Parathyroid adenoma (tissue), 2 donors: Measurements from ENCODE around the gene CTNNA1.

Experiments used
- H2AFZ ChIP-seq: fragments of 300-600 bp; sonication (generic); one replicate; pipeline ENCODE4 v1.7.0; 2017; ENCODE audit warnings: antibody characterized with exemption, mild to moderate bottlenecking
- H3K27ac ChIP-seq: fragments of 300-600 bp; sonication (generic); one replicate; pipeline ENCODE4 v1.7.0; 2017
- H3K27me3 ChIP-seq: fragments of 300-600 bp; sonication (generic); one replicate; pipeline ENCODE4 v1.7.0; 2017; ENCODE audit warnings: low read length; ENCODE audit not compliant: control insufficient read depth, insufficient read depth
- H3K36me3 ChIP-seq: fragments of 300-600 bp; sonication (generic); one replicate; pipeline ENCODE4 v1.7.0; 2017; ENCODE audit warnings: low read length; ENCODE audit not compliant: control insufficient read depth, insufficient read depth
- H3K4me1 ChIP-seq: fragments of 300-600 bp; sonication (generic); one replicate; pipeline ENCODE4 v1.7.0; 2017; ENCODE audit warnings: control low read depth
- H3K4me2 ChIP-seq: fragments of 300-600 bp; sonication (generic); one replicate; pipeline ENCODE4 v1.7.0; 2017; ENCODE audit warnings: low read length
- H3K4me3 ChIP-seq: fragments of 300-600 bp; sonication (generic); one replicate; pipeline ENCODE4 v1.7.0; 2017; ENCODE audit warnings: low read depth, low read length
- H3K79me2 ChIP-seq: fragments of 300-600 bp; sonication (generic); one replicate; pipeline ENCODE4 v1.7.0; 2017; ENCODE audit warnings: control low read depth
- H3K9ac ChIP-seq: fragments of 300-600 bp; sonication (generic); one replicate; pipeline ENCODE4 v1.7.0; 2017; ENCODE audit warnings: mild to moderate bottlenecking
- H3K9me3 ChIP-seq: fragments of 300-600 bp; sonication (generic); one replicate; pipeline ENCODE4 v1.7.0; 2017; ENCODE audit warnings: low read length; ENCODE audit not compliant: control insufficient read depth
- CTCF ChIP-seq: fragments of 300-600 bp; sonication (generic); IDR thresholded peaks from one replicate; pipeline ENCODE4 v1.7.0; 2017; ENCODE audit warnings: antibody characterized with exemption, mild to moderate bottlenecking
- donor health status: primary hyperparathyroidism.

The CTNNA1 gene

GRCh38 chr5:138849439-138849838 lies 96.2 kb downstream of the CTNNA1 start:
- Histone ChIP-seq H3K79me2 (peaks cover 27% of the 10 kb centered on the region), H3K27ac (no peak overlapping the region), H3K4me3 (no peak overlapping the region), H3K9ac (no peak overlapping the region), H3K4me2 (no peak overlapping the region), H2AFZ (no peak overlapping the region), H3K36me3 (no peaks in the 10 kb centered on the region), H3K27me3 (no peaks in the 10 kb centered on the region), H3K9me3 (no peaks in the 10 kb centered on the region), H3K4me1 (peaks cover 9% of the 10 kb centered on the region)
- TF ChIP-seq CTCF = no peak

- no peak overlapping the region for H3K27ac ChIP-seq
- H3K4me2 ChIP-seq = no peak overlapping the region
- H3K79me2 ChIP-seq = peaks cover 27% of the 10 kb centered on the region
- H3K36me3 ChIP-seq = no peaks in the 10 kb centered on the region
- no peaks in the 10 kb centered on the region for H3K27me3 ChIP-seq
- H2AFZ ChIP-seq = no peak overlapping the region
- no peaks in the 10 kb centered on the region for H3K9me3 ChIP-seq
- no peak for TF ChIP-seq CTCF
- H3K9ac ChIP-seq = no peak overlapping the region
- H3K4me1 ChIP-seq = peaks cover 7% of the 10 kb centered on the region
- no peak overlapping the region for H3K4me3 ChIP-seq
These were observed 96.7 kb downstream of the CTNNA1 start for GRCh38 chr5:138849882-138850281.

DNA sequence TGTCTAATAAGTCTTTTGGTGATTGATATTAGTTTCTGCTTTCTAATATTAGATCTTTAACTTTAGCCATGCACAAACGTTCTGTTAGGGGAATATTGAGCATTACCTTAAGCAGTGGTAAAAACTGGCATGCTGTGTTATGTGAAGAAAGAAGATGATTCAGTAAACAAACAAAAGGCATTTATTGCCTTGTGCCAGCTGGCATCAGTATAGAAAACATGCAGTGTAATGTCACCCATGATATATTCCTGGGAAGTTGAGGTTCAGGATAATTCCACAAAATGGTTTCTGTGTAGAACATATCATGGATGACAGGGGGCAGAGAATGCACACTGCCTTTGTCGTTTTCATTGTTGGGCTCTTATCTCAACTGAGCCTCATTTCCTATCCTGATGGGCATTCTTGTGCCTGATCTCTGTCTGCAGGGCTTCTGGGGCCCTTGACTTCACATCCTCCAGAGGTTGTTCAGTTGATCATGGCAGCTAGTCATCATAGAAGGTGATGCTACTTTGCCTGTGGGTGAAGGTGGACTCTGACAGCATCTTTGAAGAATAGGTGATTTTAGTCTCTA lies 97.7 kb downstream of the CTNNA1 start:
- Histone ChIP-seq H3K4me3 (no peak overlapping the region), H2AFZ (no peak overlapping the region), H3K27ac (no peak overlapping the region), H3K4me1 (peaks cover 3% of the 10 kb centered on the region), H3K79me2 (peaks cover 23% of the 10 kb centered on the region), H3K9ac (no peak overlapping the region), H3K9me3 (no peaks in the 10 kb centered on the region), H3K4me2 (no peak overlapping the region), H3K27me3 (no peaks in the 10 kb centered on the region), H3K36me3 (no peaks in the 10 kb centered on the region)
- TF ChIP-seq CTCF = no peak

DNA sequence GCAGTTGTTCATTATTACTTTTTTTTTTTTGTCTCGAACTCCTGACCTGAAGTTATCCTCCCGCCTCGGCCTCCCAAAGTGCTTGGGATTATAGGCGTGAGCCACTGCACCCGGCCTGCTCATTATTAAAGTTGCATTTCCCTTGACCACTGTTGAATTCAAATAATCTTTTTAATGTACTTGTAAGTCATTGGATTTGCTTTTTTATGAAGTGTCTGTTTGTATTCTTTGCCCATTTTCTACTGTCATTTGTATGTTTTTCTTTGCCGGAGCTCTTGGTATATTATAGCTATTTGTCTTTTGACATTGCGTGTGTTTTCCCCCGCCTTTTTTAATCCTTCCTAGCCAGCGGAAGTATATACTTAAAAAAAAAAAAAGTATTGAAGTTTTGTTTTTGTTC lies 99.9 kb downstream of the CTNNA1 start:
- Histone ChIP-seq H3K9me3 (no peaks in the 10 kb centered on the region), H3K27me3 (no peaks in the 10 kb centered on the region), H3K4me2 (no peak overlapping the region), H3K79me2 (peaks cover 19% of the 10 kb centered on the region), H3K4me3 (no peak overlapping the region), H3K27ac (no peak overlapping the region), H3K9ac (no peak overlapping the region), H3K36me3 (no peaks in the 10 kb centered on the region), H2AFZ (no peak overlapping the region), H3K4me1 (peaks cover 1% of the 10 kb centered on the region)
- no peak for TF ChIP-seq CTCF

GRCh38 chr5:138867011-138867410 lies 113.8 kb downstream of the CTNNA1 start:
- Histone ChIP-seq H3K36me3 (no peaks in the 10 kb centered on the region), H3K27me3 (no peaks in the 10 kb centered on the region), H3K27ac (no peak overlapping the region), H3K9me3 (no peaks in the 10 kb centered on the region), H3K4me3 (no peak overlapping the region), H3K4me2 (no peak overlapping the region), H2AFZ (no peak overlapping the region), H3K9ac (no peak overlapping the region), H3K4me1 (peaks cover 12% of the 10 kb centered on the region), H3K79me2 (peaks cover 20% of the 10 kb centered on the region)
- TF ChIP-seq CTCF = no peak
